ENCODE measurements around the gene ZNF414.
"Not testable (repeated sequence)": the region's sequence is repeated elsewhere in the genome, so short reads cannot be mapped to it uniquely, and the experiment has no call there.

The ZNF414 gene

GRCh38 chr19:8517551-8518442, 3.8 kb upstream of the ZNF414 start:
- no peak for DNase-seq

- no peak for DNase-seq
Observed at GRCh38 chr19:8515317-8515716, 1.4 kb upstream of the ZNF414 start.

GRCh38 chr19:8514505-8515009, 590 bp upstream of the ZNF414 start:
- not testable (repeated sequence) for DNase-seq

GRCh38 chr19:8513036-8513686, 806 bp downstream of the ZNF414 start:
- DNase-seq = no peak

GRCh38 chr19:8512115-8512967, 1.6 kb downstream of the ZNF414 start:
- DNase-seq = peak; percentile 28

- no peak for DNase-seq
Observed at GRCh38 chr19:8511573-8512101, 2.3 kb downstream of the ZNF414 start.

- DNase-seq = no peak
Observed at GRCh38 chr19:8510589-8511115, 3.3 kb downstream of the ZNF414 start.

GRCh38 chr19:8506402-8506957, 7.5 kb downstream of the ZNF414 start:
- DNase-seq = peak; percentile 61

- peak; percentile 83 for DNase-seq
Observed at GRCh38 chr19:8505680-8506401, 8.1 kb downstream of the ZNF414 start.

GRCh38 chr19:8504919-8505318, 9.0 kb downstream of the ZNF414 start:
- no peak for DNase-seq

- no peak for DNase-seq
Observed at GRCh38 chr19:8504171-8504570, 9.8 kb downstream of the ZNF414 start.

GRCh38 chr19:8503510-8503909, 10.5 kb downstream of the ZNF414 start:
- no peak for DNase-seq

- DNase-seq = no peak
Observed at GRCh38 chr19:8501981-8502380, 12.0 kb downstream of the ZNF414 start.

- no peak for DNase-seq
Observed at GRCh38 chr19:8501516-8501915, 12.5 kb downstream of the ZNF414 start.

GRCh38 chr19:8500158-8500557, 13.8 kb downstream of the ZNF414 start:
- peak; percentile 38 for DNase-seq

- no peak for DNase-seq
Observed at GRCh38 chr19:8499048-8499833, 14.7 kb downstream of the ZNF414 start.

GRCh38 chr19:8498295-8498694, 15.7 kb downstream of the ZNF414 start:
- no peak for DNase-seq

GRCh38 chr19:8494158-8494557, 19.8 kb downstream of the ZNF414 start:
- DNase-seq = no peak

- DNase-seq = no peak
Observed at GRCh38 chr19:8491574-8491973, 22.4 kb downstream of the ZNF414 start.

- no peak for DNase-seq
Observed at GRCh38 chr19:8490873-8491272, 23.1 kb downstream of the ZNF414 start.

GRCh38 chr19:8490395-8490760, 23.6 kb downstream of the ZNF414 start:
- no peak for DNase-seq
